ENCODE results near the gene WDR46.

DNA sequence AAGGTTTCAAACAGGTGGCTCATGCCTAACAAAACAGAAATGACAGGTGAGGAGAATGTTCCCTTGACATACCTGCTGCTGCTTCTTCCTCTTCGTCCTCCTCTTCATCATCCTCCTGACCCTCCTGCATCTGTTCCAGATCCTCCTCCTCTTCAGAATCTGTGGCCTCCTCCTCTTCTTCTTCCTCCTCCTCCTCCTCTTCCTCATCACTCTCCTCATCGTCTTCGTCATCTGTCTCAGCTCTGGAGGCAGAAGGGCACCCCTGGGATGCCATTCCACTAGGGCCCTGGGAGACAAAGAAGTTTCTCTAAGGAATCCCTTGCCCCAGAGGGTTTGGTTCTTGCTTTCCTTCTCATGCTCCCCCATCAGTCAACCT, 30.9 kb upstream of the WDR46 start:
- TF ChIP-seq POLR2A (IDR thresholded peaks at IDR 0.05; ENCODE audit: low read depth): no peak
- TF ChIP-seq, protein P1, sequence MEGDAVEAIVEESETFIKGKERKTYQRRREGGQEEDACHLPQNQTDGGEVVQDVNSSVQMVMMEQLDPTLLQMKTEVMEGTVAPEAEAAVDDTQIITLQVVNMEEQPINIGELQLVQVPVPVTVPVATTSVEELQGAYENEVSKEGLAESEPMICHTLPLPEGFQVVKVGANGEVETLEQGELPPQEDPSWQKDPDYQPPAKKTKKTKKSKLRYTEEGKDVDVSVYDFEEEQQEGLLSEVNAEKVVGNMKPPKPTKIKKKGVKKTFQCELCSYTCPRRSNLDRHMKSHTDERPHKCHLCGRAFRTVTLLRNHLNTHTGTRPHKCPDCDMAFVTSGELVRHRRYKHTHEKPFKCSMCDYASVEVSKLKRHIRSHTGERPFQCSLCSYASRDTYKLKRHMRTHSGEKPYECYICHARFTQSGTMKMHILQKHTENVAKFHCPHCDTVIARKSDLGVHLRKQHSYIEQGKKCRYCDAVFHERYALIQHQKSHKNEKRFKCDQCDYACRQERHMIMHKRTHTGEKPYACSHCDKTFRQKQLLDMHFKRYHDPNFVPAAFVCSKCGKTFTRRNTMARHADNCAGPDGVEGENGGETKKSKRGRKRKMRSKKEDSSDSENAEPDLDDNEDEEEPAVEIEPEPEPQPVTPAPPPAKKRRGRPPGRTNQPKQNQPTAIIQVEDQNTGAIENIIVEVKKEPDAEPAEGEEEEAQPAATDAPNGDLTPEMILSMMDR (IDR thresholded peaks at IDR 0.05): no peak
